GM23338 (cell line): Measurements from ENCODE around the gene TIMM17A. TPM values are rescaled to one million over a fixed set of nuclear protein-coding genes. Genes with fewer than 3 reads are reported as not detected.

Experiments used
- ATAC-seq: fragments of 200-7000 bp; cut with Tn5 transposase; 3 replicates; pipeline ENCODE4 v1.9.1; 2020
- DNase-seq: peaks from one replicate; pipeline ENCODE4 v3.0.0-alpha.2; 2015; ENCODE audit warnings: low spot score
- H2AFZ ChIP-seq: fragments of 200-600 bp; sonication (generic); 2 replicates; pipeline ENCODE4 v1.8.0; 2016; ENCODE audit warnings: antibody characterized with exemption, mild to moderate bottlenecking, moderate library complexity
- H3F3A ChIP-seq: fragments of 200-600 bp; sonication (generic); replicated peaks from 2 replicates; pipeline ENCODE4 v1.8.0; 2017; ENCODE audit warnings: antibody characterized with exemption, mixed run types, low read depth
- H3K27ac ChIP-seq: fragments of 200-600 bp; sonication (generic); 2 replicates; pipeline ENCODE4 v1.6.1; 2016; ENCODE audit warnings: low read depth
- H3K27me3 ChIP-seq: fragments of 200-600 bp; sonication (generic); 2 replicates; pipeline ENCODE4 v1.8.0; 2016; ENCODE audit warnings: mild to moderate bottlenecking, mixed run types, moderate library complexity; ENCODE audit not compliant: insufficient read depth
- H3K36me3 ChIP-seq: fragments of 200-600 bp; sonication (generic); 2 replicates; pipeline ENCODE4 v1.8.0; 2016; ENCODE audit warnings: mild to moderate bottlenecking; ENCODE audit not compliant: insufficient read depth
- H3K4me1 ChIP-seq: fragments of 200-600 bp; sonication (generic); 2 replicates; pipeline ENCODE4 v1.8.0; 2016; ENCODE audit warnings: mild to moderate bottlenecking, moderate library complexity; ENCODE audit not compliant: insufficient read depth
- H3K4me2 ChIP-seq: fragments of 200-600 bp; sonication (generic); 2 replicates; pipeline ENCODE4 v1.7.1; 2017; ENCODE audit warnings: mixed run types
- H3K4me3 ChIP-seq: fragments of 200-600 bp; sonication (generic); 2 replicates; pipeline ENCODE4 v1.6.1; 2016; ENCODE audit warnings: mixed run types
- H3K79me2 ChIP-seq: fragments of 200-600 bp; sonication (generic); replicated peaks from 2 replicates; pipeline ENCODE4 v1.8.0; 2017; ENCODE audit warnings: mild to moderate bottlenecking; ENCODE audit not compliant: insufficient read depth
- H3K9me2 ChIP-seq: fragments of 200-600 bp; sonication (generic); 2 replicates; pipeline ENCODE4 v1.8.0; 2017; ENCODE audit not compliant: insufficient read depth
- H4K20me1 ChIP-seq: fragments of 200-600 bp; sonication (generic); replicated peaks from 2 replicates; pipeline ENCODE4 v1.8.0; 2017; ENCODE audit warnings: mild to moderate bottlenecking; ENCODE audit not compliant: insufficient read depth
- H3K27ac Mint-ChIP-seq: 2 replicates; pipeline ENCODE4 v1.8.0; 2020; ENCODE audit warnings: inconsistent platforms, mild to moderate bottlenecking, moderate library complexity, mixed read lengths
- H3K27me3 Mint-ChIP-seq: 3 replicates; pipeline ENCODE4 v1.8.0; 2022; ENCODE audit warnings: low read depth, mild to moderate bottlenecking, moderate library complexity, mixed read lengths, inconsistent platforms; ENCODE audit not compliant: insufficient read depth, poor library complexity
- H3K36me3 Mint-ChIP-seq: 3 replicates; pipeline ENCODE4 v1.8.0; 2021; ENCODE audit warnings: low read depth, mild to moderate bottlenecking, inconsistent platforms, moderate library complexity, mixed read lengths
- H3K4me1 Mint-ChIP-seq: 3 replicates; pipeline ENCODE4 v1.8.0; 2020; ENCODE audit warnings: mild to moderate bottlenecking, inconsistent platforms, mixed read lengths
- H3K4me3 Mint-ChIP-seq: 3 replicates; pipeline ENCODE4 v1.8.0; 2021; ENCODE audit warnings: moderate library complexity, mild to moderate bottlenecking, inconsistent platforms, mixed read lengths
- H3K9me3 Mint-ChIP-seq: 3 replicates; pipeline ENCODE4 v1.8.0; 2020; ENCODE audit warnings: moderate library complexity, mild to moderate bottlenecking, inconsistent platforms, mixed read lengths
- ETS1 ChIP-seq: IDR thresholded peaks from 2 replicates; pipeline ENCODE4 v1.6.1; 2016; ENCODE audit warnings: antibody characterized with exemption
- POLR2AphosphoS5 ChIP-seq: IDR thresholded peaks from 2 replicates; pipeline ENCODE4 v1.6.1; 2016; ENCODE audit warnings: antibody characterized with exemption, low read depth
- ZNF114 ChIP-seq: fragments of 250-450 bp; sonication (Bioruptor Pico); IDR thresholded peaks from 2 replicates; pipeline ENCODE4 v1.5.0; 2020; ENCODE audit warnings: mild to moderate bottlenecking, moderate library complexity
- ZNF462 ChIP-seq: fragments of 250-450 bp; sonication (Bioruptor Pico); IDR thresholded peaks from 2 replicates; pipeline ENCODE4 v1.5.0; 2020; ENCODE audit warnings: mild to moderate bottlenecking, moderate library complexity
- polyA plus RNA-seq: library from polyadenylated mRNA; unstranded; fragments of >200 nt; fragmentation: Nextera tagmentation; extraction: Ambion mirVana; gene quantifications from 2 replicates; pipeline ENCODE4 v1.2.1, GENCODE V29; 2016
- total RNA-seq: library from RNA; depleted of rRNA; stranded (reverse); fragments of >200 nt; shearing (Covaris generic); gene quantifications from 2 replicates; pipeline ENCODE4 v1.2.3, GENCODE V29; 2014
- TF ChIP-seq, protein P1 (sequence below): IDR thresholded peaks from one replicate; pipeline ENCODE4 v1.6.1; 2018; ENCODE audit warnings: antibody characterized with exemption; ENCODE audit not compliant: unreplicated experiment
- TF ChIP-seq, protein P2 (sequence below), 2 experiments: fragments of 200-600 bp in 1 of 2; sonication (generic) in 1 of 2; conservative IDR thresholded peaks; 2 replicates each; pipeline versions ENCODE4 v1.5.1 to v1.6.1; 2016 to 2017; ENCODE audit warnings: antibody characterized with exemption in 2 of 2, low read depth in 2 of 2, mild to moderate bottlenecking in 2 of 2, moderate library complexity in 1 of 2

The TIMM17A gene
- total and polyA plus RNA-seq, 2 experiments from 2014 or later, result 38.5 to 60.0 TPM

DNA sequence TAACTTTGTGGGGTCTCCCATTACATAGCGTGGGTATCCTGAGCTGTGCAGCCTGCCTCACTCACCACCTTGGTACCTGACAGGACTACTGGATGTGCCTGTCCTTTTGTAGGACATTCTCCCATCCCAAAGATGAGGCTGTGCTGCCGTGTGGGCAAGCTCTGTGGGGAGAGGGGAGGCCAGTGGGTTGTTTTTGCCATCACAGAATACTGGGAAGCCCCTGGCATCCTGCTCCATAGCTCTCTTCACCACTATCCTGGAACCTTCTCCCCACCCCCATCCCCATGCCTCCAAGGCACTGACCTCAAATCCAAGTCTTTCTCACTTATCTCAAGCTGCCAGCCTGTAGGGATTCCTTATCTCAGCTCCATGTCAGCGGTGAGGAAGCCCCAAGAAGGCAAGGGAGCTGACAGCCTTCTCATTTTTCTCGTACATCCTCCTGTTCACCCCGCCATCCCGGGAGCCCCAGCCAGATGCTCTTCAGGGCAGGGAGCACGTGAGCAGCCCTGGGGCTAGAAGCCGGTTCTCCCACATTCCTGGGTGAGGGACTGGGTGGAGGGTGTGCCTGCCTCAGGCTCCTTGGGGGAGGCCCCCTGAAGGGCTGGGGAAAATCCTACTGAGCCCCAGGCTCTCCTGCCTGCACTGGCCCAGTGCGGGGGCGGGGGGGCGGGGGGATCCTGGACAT, 52.6 kb downstream of the TIMM17A start:
- H3K27me3 Mint-ChIP-seq, result peaks cover 12% of the 10 kb centered on the region
- Histone ChIP-seq H3K4me3 (peak overlapping the region; percentile 46), H3K36me3 (peaks cover 8% of the 10 kb centered on the region; the same call in 1 of the 2 replicates), H3K4me2 (peak overlapping the region; percentile 75), H3K27me3 (no peaks in the 10 kb centered on the region), H4K20me1 (no peaks in the 10 kb centered on the region), H3F3A (peaks cover 15% of the 10 kb centered on the region), H3K27ac (peak overlapping the region; percentile 99), H3K4me1 (peaks cover 51% of the 10 kb centered on the region), H2AFZ (no peak overlapping the region), H3K79me2 (peaks cover 7% of the 10 kb centered on the region), H3K9me2 (no peaks in the 10 kb centered on the region)
- peaks cover 54% of the 10 kb centered on the region for H3K4me1 Mint-ChIP-seq
- TF ChIP-seq ZNF114 (no peak), ETS1 (0 out of 2 replicates have a peak, but pooled peaks have one; percentile 23), POLR2AphosphoS5 (peak; percentile 41)
- TF ChIP-seq, protein P1, sequence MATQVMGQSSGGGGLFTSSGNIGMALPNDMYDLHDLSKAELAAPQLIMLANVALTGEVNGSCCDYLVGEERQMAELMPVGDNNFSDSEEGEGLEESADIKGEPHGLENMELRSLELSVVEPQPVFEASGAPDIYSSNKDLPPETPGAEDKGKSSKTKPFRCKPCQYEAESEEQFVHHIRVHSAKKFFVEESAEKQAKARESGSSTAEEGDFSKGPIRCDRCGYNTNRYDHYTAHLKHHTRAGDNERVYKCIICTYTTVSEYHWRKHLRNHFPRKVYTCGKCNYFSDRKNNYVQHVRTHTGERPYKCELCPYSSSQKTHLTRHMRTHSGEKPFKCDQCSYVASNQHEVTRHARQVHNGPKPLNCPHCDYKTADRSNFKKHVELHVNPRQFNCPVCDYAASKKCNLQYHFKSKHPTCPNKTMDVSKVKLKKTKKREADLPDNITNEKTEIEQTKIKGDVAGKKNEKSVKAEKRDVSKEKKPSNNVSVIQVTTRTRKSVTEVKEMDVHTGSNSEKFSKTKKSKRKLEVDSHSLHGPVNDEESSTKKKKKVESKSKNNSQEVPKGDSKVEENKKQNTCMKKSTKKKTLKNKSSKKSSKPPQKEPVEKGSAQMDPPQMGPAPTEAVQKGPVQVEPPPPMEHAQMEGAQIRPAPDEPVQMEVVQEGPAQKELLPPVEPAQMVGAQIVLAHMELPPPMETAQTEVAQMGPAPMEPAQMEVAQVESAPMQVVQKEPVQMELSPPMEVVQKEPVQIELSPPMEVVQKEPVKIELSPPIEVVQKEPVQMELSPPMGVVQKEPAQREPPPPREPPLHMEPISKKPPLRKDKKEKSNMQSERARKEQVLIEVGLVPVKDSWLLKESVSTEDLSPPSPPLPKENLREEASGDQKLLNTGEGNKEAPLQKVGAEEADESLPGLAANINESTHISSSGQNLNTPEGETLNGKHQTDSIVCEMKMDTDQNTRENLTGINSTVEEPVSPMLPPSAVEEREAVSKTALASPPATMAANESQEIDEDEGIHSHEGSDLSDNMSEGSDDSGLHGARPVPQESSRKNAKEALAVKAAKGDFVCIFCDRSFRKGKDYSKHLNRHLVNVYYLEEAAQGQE, result no peak
- DNase-seq (peak; percentile 97), ATAC-seq (peak; percentile 48)
- peak overlapping the region; percentile 64 for H3K4me3 Mint-ChIP-seq
- peaks cover 32% of the 10 kb centered on the region for H3K36me3 Mint-ChIP-seq
- peak overlapping the region; percentile 93 for H3K27ac Mint-ChIP-seq
- H3K9me3 Mint-ChIP-seq, result no peaks in the 10 kb centered on the region

DNA sequence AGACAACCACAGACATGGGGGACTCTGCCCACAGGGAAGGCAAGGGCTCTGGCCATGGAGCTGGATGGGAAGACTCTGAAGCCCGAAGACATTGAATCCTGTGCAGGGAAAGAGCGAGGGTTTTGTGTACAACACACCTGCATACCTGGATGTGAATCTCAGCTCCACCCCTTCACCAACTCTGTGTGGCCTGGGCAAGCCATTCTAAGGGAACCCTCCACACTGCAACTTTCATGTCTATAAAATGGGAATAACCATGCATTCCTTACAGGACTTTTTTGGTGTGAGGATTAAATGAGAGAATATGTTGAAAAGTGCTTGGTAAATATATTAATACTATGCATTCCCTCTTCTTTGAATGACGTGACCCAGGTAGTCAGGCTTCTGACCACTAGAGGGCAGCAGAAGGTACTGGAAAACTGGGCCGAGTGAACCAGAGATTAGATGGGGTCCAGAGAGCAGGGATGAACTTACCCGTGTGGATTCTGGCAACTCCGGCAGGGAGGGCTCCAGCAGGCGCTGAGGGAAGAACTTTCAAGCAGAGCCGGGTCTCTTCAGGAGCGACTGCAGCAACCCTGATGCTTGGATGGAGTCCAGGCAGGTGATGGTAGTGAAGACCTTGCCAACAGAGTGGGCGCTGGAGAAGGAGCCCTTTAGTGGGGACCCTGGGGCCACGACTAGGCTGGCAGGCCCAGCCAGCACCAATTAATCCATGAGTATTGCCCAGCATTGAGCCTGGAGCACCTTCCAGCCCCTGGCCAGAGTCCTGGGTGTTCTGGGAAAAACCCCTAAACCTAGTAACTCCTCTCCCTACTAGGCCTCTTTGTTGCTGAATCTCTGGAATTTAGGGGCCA, 54.2 kb downstream of the TIMM17A start:
- Mint-ChIP-seq H3K36me3 (peaks cover 26% of the 10 kb centered on the region), H3K27me3 (peaks cover 14% of the 10 kb centered on the region), H3K4me3 (peak overlapping the region; percentile 82), H3K27ac (peak overlapping the region; percentile 93), H3K4me1 (peaks cover 54% of the 10 kb centered on the region), H3K9me3 (no peaks in the 10 kb centered on the region)
- ATAC-seq (peak; percentile 39), DNase-seq (peak; percentile 92)
- H3K36me3 ChIP-seq, result peaks cover 3% of the 10 kb centered on the region; the same call in 1 of the 2 replicates
- H3K4me3 ChIP-seq, result peak overlapping the region; percentile 46
- H3F3A ChIP-seq, result peaks cover 15% of the 10 kb centered on the region
- H2AFZ ChIP-seq, result no peak overlapping the region
- no peaks in the 10 kb centered on the region for H4K20me1 ChIP-seq
- peaks cover 7% of the 10 kb centered on the region for H3K79me2 ChIP-seq
- peak overlapping the region; percentile 75 for H3K4me2 ChIP-seq
- no peaks in the 10 kb centered on the region for H3K27me3 ChIP-seq
- H3K4me1 ChIP-seq, result peaks cover 51% of the 10 kb centered on the region
- H3K9me2 ChIP-seq, result no peaks in the 10 kb centered on the region
- peak overlapping the region; percentile 99 for H3K27ac ChIP-seq
- TF ChIP-seq ZNF462, result no peak
- TF ChIP-seq, protein P2, sequence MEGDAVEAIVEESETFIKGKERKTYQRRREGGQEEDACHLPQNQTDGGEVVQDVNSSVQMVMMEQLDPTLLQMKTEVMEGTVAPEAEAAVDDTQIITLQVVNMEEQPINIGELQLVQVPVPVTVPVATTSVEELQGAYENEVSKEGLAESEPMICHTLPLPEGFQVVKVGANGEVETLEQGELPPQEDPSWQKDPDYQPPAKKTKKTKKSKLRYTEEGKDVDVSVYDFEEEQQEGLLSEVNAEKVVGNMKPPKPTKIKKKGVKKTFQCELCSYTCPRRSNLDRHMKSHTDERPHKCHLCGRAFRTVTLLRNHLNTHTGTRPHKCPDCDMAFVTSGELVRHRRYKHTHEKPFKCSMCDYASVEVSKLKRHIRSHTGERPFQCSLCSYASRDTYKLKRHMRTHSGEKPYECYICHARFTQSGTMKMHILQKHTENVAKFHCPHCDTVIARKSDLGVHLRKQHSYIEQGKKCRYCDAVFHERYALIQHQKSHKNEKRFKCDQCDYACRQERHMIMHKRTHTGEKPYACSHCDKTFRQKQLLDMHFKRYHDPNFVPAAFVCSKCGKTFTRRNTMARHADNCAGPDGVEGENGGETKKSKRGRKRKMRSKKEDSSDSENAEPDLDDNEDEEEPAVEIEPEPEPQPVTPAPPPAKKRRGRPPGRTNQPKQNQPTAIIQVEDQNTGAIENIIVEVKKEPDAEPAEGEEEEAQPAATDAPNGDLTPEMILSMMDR (conservative IDR thresholded peaks at IDR 0.05; ENCODE audit: low read depth in 2 of 2), result peak; percentile 96 to 99
